Gastrocnemius medialis (tissue), 4 donors: ENCODE measurements around the gene FAM162B. TPM values are rescaled to one million over a fixed set of nuclear protein-coding genes. Genes with fewer than 3 reads are reported as not detected.

ENCODE experiments used
- ATAC-seq, 2 donors: fragments of 150-250 bp; one replicate each; pipeline ENCODE4 v1.9.1; 2016
- DNase-seq, 2 donors: peaks; one replicate each; pipeline ENCODE4 v3.0.0-alpha.2; 2019
- H3K27ac ChIP-seq, 4 donors: fragments of 200-600 bp; sonication (generic); 1 replicate in 1 of 4; 2 replicates in 3 of 4; pipeline ENCODE4 v1.5.1; 2016 to 2018; ENCODE audit warnings: mild to moderate bottlenecking in 2 of 4, moderate library complexity in 1 of 4
- H3K27me3 ChIP-seq, 3 donors: fragments of 200-600 bp; sonication (generic) in 2 of 3; 1 replicate in 1 of 3; 2 replicates in 2 of 3; pipeline versions ENCODE4 v1.5.1 to v1.6.0; 2016 to 2019; ENCODE audit warnings: mild to moderate bottlenecking in 1 of 3, moderate library complexity in 1 of 3
- H3K36me3 ChIP-seq, 2 donors: fragments of 200-600 bp; sonication (generic) in 1 of 2; one replicate each; pipeline ENCODE4 v1.5.1; 2017 to 2018
- H3K4me1 ChIP-seq, 2 donors: fragments of 200-600 bp; sonication (generic) in 1 of 2; one replicate each; pipeline ENCODE4 v1.5.1; 2016 to 2017; ENCODE audit warnings: mild to moderate bottlenecking in 2 of 2
- H3K4me3 ChIP-seq, 4 donors: fragments of 200-600 bp; sonication (generic) in 3 of 4; 1 replicate in 1 of 4; 2 replicates in 3 of 4; pipeline ENCODE4 v1.5.1; 2016 to 2019; ENCODE audit warnings: mild to moderate bottlenecking in 2 of 4
- H3K9me3 ChIP-seq, 3 donors: fragments of 200-600 bp; sonication (generic) in 2 of 3; 1 replicate in 1 of 3; 2 replicates in 2 of 3; pipeline ENCODE4 v1.5.1; 2016 to 2019
- CTCF ChIP-seq, 5 experiments: fragments of 450-650 bp in 3 of 5; fragments of 200-600 bp in 2 of 5; sonication (generic) in 2 of 5; IDR thresholded peaks in 4 of 5; conservative IDR thresholded peaks in 1 of 5; 1 replicate in 4 of 5; 2 replicates in 1 of 5; pipeline ENCODE4 v1.5.1; 2016 to 2019; ENCODE audit warnings: antibody characterized with exemption in 5 of 5, mild to moderate bottlenecking in 3 of 5, moderate library complexity in 3 of 5
- POLR2A ChIP-seq, 2 donors: fragments of 450-650 bp; IDR thresholded peaks; one replicate each; pipeline ENCODE4 v1.6.1; 2017; ENCODE audit warnings: antibody characterized with exemption in 2 of 2, mild to moderate bottlenecking in 2 of 2, moderate library complexity in 2 of 2
- in situ Hi-C, 4 donors: fragments of 200-750 bp; cut with MboI; loops; one replicate each; pipeline versions ENCODE4 v1.15.0 to v1.8.0; 2017; ENCODE audit warnings: low sequenced_read_pairs in 4 of 4
- intact Hi-C: fragments of 100-400 bp; cut with DNase I; formaldehyde crosslinking; loops from one replicate; pipeline ENCODE4 v1.15.1; 2023; ENCODE audit warnings: low total_unique reads
- total RNA-seq, 4 donors: library from RNA; depleted of rRNA; stranded (reverse); fragments of >200 nt; gene quantifications; one replicate each; pipeline versions ENCODE4 v1.1.0 to v1.2.3, GENCODE V29; 2016

The FAM162B gene
- total RNA-seq, 4 donors from 2014 or later = 1.8 to 8.2 (median 3.6) TPM

DNA sequence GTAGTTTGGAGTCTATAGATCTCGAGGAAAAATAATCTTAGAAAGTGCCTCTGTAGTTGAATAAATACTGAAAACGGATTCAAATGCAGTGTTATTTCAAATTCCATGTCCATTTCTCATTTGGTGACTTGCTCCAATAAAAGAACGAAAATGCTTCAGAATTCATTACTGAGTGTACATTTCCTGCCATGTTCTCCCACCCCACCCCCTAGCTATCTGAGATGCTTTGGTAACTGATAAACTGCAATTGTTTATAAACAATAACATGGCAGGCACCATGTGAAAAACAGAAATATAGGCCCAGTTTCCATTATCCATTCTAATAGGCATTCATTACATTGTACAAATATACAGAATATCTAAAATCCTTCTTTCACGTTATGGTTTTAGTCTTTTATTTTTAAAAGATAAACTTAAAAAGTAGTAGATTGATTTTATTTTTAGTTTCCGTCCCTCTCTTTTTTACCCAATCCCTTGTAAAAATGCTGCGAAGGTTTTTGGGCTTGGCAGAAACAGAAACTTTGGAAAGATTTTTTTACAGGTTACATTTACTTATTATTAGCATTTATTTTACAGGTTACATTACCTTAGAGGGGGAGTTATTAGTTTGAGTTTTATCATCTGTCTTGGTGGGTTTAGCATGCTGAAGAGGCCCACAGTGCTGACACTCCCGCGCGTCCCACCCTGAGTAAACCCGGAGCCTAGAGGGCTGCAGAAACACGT, 1.5 kb downstream of the FAM162B start:
- in situ Hi-C loops (no loop called here), intact Hi-C loops (no loop called here)
- Histone ChIP-seq H3K4me1 (peaks cover 0 to 3% of the 10 kb centered on the region in 2 donors), H3K9me3 (peaks cover 0 to 4% (median 0%) of the 10 kb centered on the region in 3 donors), H3K36me3 (no peaks in the 10 kb centered on the region), H3K27ac (peak overlapping the region in 3 of 4 donors; percentile 64 to 66 (median 66)), H3K27me3 (peaks cover 5 to 33% (median 31%) of the 10 kb centered on the region in 3 donors), H3K4me3 (peak overlapping the region; percentile 57 to 65 (median 62))
- TF ChIP-seq CTCF (IDR thresholded peaks at IDR 0.05 in 4 of 5, conservative IDR thresholded peaks at IDR 0.05 in 1 of 5) (no peak), POLR2A (IDR thresholded peaks at IDR 0.05) (no peak)
- DNase-seq = no peak
- ATAC-seq = no peak

DNA sequence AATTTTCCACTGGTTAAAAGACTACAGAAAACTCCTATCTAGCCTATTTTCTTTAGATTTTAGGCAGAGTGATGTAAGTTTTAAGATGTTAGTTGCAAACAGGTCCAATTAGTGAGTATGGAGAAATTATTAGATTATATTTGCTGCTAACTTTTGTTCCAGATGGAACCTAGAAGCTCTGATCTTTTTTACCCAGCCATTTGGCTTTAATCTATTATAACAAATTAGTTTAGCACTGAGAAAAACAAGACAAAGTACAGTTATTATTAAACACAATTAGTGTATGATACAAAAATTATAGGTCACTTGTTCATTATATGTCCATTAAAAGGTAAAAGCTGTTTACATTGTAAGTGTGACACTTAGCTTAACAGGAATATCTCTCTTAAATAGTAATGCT, 2.5 kb downstream of the FAM162B start:
- intact Hi-C loops = no loop called here
- peaks cover 5 to 33% (median 31%) of the 10 kb centered on the region in 3 donors for H3K27me3 ChIP-seq
- no peaks in the 10 kb centered on the region for H3K36me3 ChIP-seq
- DNase-seq = no peak
- in situ Hi-C loops = no loop called here
- TF ChIP-seq POLR2A (IDR thresholded peaks at IDR 0.05) (no peak), CTCF (IDR thresholded peaks at IDR 0.05 in 4 of 5, conservative IDR thresholded peaks at IDR 0.05 in 1 of 5) (no peak)
- no peak for ATAC-seq
- H3K4me1 ChIP-seq = peaks cover 0 to 3% of the 10 kb centered on the region in 2 donors
- H3K27ac ChIP-seq = no peak overlapping the region
- H3K4me3 ChIP-seq = no peak overlapping the region
- peaks cover 0 to 4% (median 0%) of the 10 kb centered on the region in 3 donors for H3K9me3 ChIP-seq

GRCh38 chr6:116762235-116762634, 3.3 kb downstream of the FAM162B start:
- no peak for ATAC-seq
- H3K27me3 ChIP-seq = peaks cover 5 to 32% (median 30%) of the 10 kb centered on the region in 3 donors
- H3K4me1 ChIP-seq = peaks cover 0 to 3% of the 10 kb centered on the region in 2 donors
- intact Hi-C loops (no loop called here), in situ Hi-C loops (no loop called here)
- no peaks in the 10 kb centered on the region for H3K36me3 ChIP-seq
- DNase-seq = no peak
- H3K9me3 ChIP-seq = peaks cover 0 to 4% (median 0%) of the 10 kb centered on the region in 3 donors
- H3K4me3 ChIP-seq = no peak overlapping the region
- H3K27ac ChIP-seq = no peak overlapping the region
- TF ChIP-seq CTCF (IDR thresholded peaks at IDR 0.05 in 4 of 5, conservative IDR thresholded peaks at IDR 0.05 in 1 of 5) = no peak
- TF ChIP-seq POLR2A (IDR thresholded peaks at IDR 0.05) = no peak

GRCh38 chr6:116761779-116762178, 3.7 kb downstream of the FAM162B start:
- Histone ChIP-seq H3K36me3 (no peaks in the 10 kb centered on the region), H3K27ac (no peak overlapping the region), H3K4me3 (no peak overlapping the region), H3K27me3 (peaks cover 5 to 28% (median 25%) of the 10 kb centered on the region in 3 donors), H3K4me1 (peaks cover 0 to 3% of the 10 kb centered on the region in 2 donors), H3K9me3 (peaks cover 0 to 4% (median 0%) of the 10 kb centered on the region in 3 donors)
- in situ Hi-C loops (no loop called here), intact Hi-C loops (no loop called here)
- TF ChIP-seq POLR2A (IDR thresholded peaks at IDR 0.05) = no peak
- TF ChIP-seq CTCF (IDR thresholded peaks at IDR 0.05 in 4 of 5, conservative IDR thresholded peaks at IDR 0.05 in 1 of 5) = no peak
- ATAC-seq (no peak), DNase-seq (no peak)
